Measurements from ENCODE around the gene MAN2B2.

Gene MAN2B2

GRCh38 chr4:6592804-6593563 is 18.0 kb downstream of the MAN2B2 start:
- DNase-seq (ENCODE audit: low read depth in 1 of 2, low spot score in 1 of 2) = no peak

- DNase-seq (ENCODE audit: low read depth in 1 of 2, low spot score in 1 of 2) = no peak
Observed at GRCh38 chr4:6594341-6594740, 19.4 kb downstream of the MAN2B2 start.

- DNase-seq (ENCODE audit: low read depth in 1 of 2, low spot score in 1 of 2) = no peak
Observed at GRCh38 chr4:6594826-6595355, 19.9 kb downstream of the MAN2B2 start.

GRCh38 chr4:6595897-6596537 is 21.0 kb downstream of the MAN2B2 start:
- DNase-seq (ENCODE audit: low read depth in 1 of 2, low spot score in 1 of 2) = no peak

- no peak for DNase-seq (ENCODE audit: low read depth in 1 of 2, low spot score in 1 of 2)
Observed at GRCh38 chr4:6596948-6597347, 22.0 kb downstream of the MAN2B2 start.

GRCh38 chr4:6598127-6598526 is 23.1 kb downstream of the MAN2B2 start:
- DNase-seq (ENCODE audit: low read depth in 1 of 2, low spot score in 1 of 2) = no peak

GRCh38 chr4:6598641-6599040 is 23.7 kb downstream of the MAN2B2 start:
- no peak for DNase-seq (ENCODE audit: low read depth in 1 of 2, low spot score in 1 of 2)

- no peak for DNase-seq (ENCODE audit: low read depth in 1 of 2, low spot score in 1 of 2)
Observed at GRCh38 chr4:6601661-6602250, 26.8 kb downstream of the MAN2B2 start.

- DNase-seq (ENCODE audit: low read depth in 1 of 2, low spot score in 1 of 2) = no peak
Observed at GRCh38 chr4:6602289-6602688, 27.3 kb downstream of the MAN2B2 start.

GRCh38 chr4:6603128-6603527 is 28.1 kb downstream of the MAN2B2 start:
- no peak for DNase-seq (ENCODE audit: low read depth in 1 of 2, low spot score in 1 of 2)

GRCh38 chr4:6605114-6605513 is 30.1 kb downstream of the MAN2B2 start:
- DNase-seq (ENCODE audit: low read depth in 1 of 2, low spot score in 1 of 2) = no peak

- DNase-seq (ENCODE audit: low read depth in 1 of 2, low spot score in 1 of 2) = no peak
Observed at GRCh38 chr4:6605605-6606004, 30.6 kb downstream of the MAN2B2 start.

- DNase-seq (ENCODE audit: low read depth in 1 of 2, low spot score in 1 of 2) = no peak
Observed at GRCh38 chr4:6606465-6607235, 31.7 kb downstream of the MAN2B2 start.

GRCh38 chr4:6607368-6608055 is 32.5 kb downstream of the MAN2B2 start:
- DNase-seq (ENCODE audit: low read depth in 1 of 2, low spot score in 1 of 2) = no peak

GRCh38 chr4:6608758-6609414 is 33.9 kb downstream of the MAN2B2 start:
- DNase-seq (ENCODE audit: low read depth in 1 of 2, low spot score in 1 of 2) = no peak

GRCh38 chr4:6609415-6610079 is 34.6 kb downstream of the MAN2B2 start:
- no peak for DNase-seq (ENCODE audit: low read depth in 1 of 2, low spot score in 1 of 2)

- DNase-seq (ENCODE audit: low read depth in 1 of 2, low spot score in 1 of 2) = no peak
Observed at GRCh38 chr4:6610856-6611430, 36.0 kb downstream of the MAN2B2 start.

- no peak for DNase-seq (ENCODE audit: low read depth in 1 of 2, low spot score in 1 of 2)
Observed at GRCh38 chr4:6612961-6613675, 38.1 kb downstream of the MAN2B2 start.

All from activated CD4-positive, alpha-beta T cell treated with anti-CD3 and anti-CD28 coated beads, Interleukin-2, amount 50 U/mL, for 24 hours (primary cell).